Effector CD8-positive, alpha-beta T cell (primary cell): Measurements from ENCODE around the gene APOBEC2.

Experiments
- DNase-seq: peaks from one replicate; lab custom pipeline; 2025; lab: John Stamatoyannopoulos, UW

APOBEC2 gene

DNA sequence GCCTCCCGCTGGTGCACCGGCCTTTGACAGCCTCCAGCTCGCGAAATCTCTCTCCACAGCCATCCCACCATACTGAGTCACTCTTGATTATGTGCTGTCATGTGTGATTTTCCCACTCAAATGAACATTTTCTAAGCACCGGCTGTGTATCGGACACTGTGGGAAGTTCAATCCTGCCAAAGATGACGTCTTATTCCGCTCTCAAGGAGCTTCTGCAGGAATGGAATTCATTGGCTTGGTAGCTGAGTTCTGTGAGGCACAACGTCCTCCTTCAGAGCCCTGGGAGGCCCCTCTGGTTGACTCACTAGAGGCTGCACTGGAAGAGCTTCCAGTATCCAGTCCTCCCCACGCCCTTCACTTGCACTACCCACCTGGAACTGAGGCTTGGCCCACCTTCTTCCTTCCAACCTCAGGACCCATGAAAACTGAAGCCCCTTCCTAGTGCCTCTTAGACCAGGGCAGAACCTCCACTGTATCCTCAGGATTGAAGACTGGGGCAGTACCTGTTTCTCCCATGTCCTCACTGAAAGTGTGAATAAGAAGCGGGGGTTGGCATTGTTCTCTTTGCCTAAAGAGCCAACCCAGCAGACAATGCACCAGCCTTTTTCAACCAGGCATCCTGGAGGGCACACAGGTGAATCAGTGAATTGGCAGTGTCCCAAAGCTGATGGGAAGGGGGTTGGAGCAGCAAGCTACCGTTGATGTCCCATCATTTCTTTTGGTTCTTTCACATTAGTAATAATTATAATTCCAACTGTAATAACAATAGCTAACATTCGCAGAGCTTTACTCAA lies 15.7 kb upstream of the APOBEC2 start:
- no peak for DNase-seq

DNA sequence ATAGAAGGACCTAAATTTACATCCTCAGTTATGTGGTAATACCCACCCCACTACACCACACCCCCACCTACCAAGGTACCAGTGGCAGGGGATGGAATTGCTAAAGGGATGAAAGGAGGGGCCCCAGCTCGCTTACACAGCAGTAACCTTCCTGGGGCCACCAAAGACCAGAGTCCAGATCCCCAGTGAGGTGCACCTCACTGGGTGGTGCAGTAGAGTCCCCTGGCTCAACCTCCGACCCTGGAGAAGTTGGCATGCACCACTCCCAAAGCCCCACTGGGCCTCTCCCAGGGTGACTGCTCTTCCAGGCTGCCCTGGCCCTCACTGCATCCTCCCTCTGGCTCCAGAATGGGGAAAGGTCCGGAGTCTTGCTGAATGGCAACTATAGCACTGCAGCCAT lies 14.8 kb upstream of the APOBEC2 start:
- DNase-seq, result no peak

DNA sequence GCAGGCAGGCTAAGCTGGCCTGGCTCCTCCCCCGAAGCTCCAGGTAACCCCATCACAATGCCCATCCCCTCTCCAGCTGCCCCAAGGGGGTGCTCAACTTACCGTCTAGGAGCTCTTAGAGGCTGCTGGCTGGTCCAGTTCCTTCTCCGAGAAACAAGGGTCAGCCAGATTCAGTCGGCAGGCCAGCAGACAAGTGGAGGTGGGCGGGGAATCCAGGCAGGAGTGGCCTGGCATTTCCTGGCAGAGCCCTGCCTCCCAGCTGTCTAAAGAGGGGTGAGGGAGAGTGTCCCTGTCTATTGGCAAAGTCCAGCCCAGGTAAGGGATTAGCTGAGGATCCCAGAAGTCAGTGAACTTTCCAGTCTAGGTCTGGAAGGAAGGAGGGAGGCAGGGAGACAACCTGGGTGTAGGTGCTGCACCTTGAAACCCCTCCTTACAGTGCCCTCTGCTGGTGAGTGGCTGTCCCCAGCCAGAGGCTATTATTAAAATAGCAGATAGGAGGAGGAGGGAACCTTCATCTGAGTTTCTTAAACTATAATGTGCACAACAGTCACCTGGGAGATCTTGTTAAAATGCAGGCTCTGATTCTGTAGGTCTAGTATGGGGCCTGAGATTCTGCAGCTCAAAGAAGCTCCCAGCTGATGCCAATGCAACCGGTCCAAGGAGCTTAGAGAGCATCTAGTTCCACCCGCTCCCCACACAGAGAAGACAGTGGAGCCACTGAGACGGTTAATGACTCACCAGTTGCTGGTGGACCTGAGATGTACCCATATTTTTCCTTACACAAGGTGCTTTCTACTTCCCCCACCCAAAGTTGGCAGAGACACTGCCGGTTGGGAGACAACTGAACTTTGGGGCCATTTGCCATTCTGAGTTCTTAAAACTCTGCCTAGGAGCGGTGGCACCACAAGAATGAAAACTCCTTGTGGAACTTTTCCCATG lies 13.7 kb upstream of the APOBEC2 start, which contains the start of gene UNC5CL:
Gene UNC5CL (minus strand): TSS at position 162 of the 939 bp plus-strand sequence. CDS start 4,147 bp downstream, outside the sequence.
- DNase-seq, result peak; percentile 20

DNA sequence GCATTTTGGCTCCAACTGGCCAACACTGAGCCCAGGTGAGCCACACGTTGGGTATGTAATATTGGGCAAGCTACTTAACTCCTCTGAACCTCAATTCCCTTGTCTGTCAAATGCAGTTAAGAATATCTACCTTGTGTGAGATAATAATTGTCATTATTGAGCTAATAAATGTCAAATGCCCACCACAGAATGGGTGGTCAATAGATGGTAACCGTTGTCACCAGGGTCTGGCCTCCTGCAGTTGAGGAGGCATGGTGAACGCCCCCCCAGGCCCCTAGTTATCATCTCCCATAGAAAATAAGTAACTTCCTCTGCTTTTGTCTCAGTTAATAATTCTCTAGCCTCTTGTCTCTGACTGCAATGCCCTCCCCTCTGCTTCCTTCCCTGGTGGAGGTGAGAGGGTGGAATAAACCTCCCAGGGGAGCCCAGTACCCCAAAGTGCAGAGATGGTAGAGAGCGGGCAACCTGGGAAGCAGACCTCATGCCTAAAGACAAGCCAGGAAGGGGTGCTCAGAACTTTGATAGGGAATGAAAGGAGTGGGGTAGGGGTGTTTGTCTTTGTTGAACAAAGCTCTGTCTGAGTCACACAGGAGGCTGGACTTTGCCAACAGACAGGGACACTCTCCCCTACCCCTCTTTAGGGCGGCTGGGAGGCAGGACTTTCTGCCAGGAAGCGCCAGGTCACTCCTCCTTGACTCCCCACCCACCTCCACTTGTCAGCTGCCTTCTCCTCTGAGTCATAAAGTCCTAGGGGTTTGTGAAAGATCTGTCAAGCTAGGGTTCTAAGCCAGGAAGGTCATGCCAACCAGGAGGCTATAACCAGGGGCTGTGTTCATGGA lies 12.7 kb upstream of the APOBEC2 start:
- DNase-seq, result no peak

DNA sequence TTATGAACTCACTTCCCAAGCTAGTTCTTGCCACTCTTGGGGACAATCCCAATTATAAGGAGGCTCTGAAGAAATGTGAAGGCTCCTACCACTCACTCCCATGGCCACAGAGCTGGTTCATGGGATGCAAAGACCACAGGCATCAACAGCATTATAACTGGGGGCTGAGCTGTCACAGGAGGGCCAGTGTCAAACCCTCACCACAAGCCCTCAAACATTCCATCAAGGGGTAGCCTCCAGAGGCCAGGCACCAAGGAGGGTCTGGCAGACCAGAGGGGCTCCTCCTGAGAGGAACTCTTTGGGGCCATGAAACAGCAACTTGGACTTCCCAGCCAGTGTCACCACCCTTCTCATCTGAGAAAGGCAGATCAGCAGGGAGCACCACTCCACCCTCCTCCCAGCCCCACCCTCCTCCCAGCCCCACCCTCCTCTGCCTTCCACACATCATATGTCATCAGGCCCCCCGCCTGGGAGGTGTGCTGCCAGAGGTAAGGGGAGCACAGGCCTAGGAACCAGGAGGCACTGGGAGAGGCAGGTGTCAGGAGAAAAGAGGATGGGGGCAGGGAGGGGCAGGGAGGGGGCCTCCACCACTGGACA lies 12.0 kb upstream of the APOBEC2 start:
- DNase-seq, result no peak

DNA sequence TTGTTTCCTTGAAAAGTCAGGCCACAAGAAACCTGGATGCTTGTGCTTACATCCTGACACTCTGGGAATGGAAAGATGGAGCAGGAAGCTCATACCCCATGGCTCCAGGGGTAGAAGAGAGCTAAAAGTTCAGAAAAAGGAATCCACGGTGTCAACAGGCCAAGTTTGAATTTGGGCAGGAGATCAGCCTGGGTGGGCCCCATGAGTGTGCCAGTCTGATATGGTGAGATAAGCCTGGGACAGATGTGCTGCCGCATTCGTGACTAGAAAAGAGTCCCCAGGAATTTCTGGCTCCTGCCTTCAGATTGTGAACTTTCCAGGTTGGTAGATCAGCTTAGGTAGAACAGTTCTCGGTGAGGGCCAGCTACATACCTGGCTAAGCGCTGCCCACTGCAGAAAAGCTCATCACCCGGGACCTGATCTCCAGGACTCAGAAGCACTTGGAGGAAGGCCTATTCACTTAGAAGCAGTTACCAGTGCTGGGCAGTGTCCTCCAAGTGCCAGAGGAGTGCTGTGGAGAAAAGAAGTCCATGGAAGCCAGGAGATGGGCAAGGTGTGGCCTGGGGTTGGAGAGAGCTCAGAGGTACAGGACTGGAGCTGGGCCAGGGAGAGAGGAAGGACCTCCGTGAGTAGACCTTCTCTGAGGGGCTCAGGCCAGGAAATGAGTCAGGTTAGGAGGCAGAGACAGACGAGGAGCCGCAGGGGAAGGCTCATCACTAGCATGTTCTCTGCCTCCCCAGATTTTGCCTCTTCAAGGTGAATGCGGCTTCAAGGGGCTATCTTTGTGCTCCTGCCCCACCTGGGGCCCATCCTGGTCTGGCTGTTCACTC lies 10.6 kb upstream of the APOBEC2 start, which contains the start of gene TSPO2:
Gene TSPO2 (plus strand): TSS at position 242 of the 830 bp plus-strand sequence. CDS start 519 bp downstream, at position 761.
- no peak for DNase-seq

DNA sequence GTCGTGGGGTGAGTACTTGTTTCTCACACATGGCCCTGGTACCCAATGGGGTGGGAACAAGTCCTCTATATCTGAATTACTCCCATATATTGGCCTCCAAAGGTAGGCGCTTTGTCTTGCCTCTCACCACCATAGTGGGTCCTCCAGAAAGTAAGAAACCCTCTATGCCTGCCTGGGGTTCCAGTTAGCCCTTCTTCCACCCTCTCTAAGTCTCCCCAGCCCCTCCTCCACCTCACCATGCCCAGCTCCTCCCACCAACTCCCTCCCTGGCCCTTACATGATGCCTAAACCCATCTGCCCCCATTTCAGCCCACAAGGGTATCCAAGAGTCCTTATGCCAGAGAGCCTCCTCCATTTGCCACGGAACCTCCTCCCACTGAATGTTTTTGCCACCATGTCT lies 9.9 kb upstream of the APOBEC2 start:
- no peak for DNase-seq

DNA sequence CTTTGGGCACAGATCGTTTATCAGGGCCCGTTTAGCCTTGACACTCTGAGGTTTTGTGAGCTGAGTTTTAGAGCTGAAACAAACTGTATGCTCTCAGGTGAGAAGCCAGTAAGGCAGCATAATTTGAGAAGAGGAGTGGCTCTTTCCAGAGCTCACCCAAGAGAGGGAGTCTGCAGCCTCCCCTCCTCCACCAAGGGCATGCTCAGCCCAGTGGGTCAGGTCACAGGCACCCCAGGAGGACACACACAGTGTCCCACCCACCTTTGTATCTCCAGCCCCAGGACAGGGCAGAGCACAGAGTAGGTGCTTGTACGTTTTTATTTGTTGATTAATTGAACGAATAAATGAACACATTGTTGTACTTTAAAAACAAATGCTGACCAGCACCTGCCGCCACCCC lies 7.3 kb upstream of the APOBEC2 start:
- DNase-seq, result no peak

DNA sequence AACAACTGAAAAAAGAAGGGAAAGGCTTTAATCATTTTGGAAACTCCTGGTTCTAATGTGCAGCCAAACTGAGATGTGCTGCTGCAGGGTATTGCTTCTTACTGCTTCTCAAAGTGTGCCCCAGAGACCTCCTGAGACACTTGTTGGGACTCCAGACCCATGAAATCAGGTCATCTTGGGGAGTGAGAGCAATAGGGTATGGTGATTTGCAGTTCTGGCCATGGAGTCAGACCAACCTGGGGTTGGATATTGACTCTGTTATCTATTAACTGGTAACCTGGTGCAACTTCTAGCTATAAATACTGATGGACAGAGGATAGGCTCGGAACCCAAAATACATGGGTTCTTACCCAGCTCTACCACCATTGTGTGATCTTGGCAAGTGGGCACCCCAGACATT lies 6.9 kb upstream of the APOBEC2 start:
- DNase-seq, result no peak

DNA sequence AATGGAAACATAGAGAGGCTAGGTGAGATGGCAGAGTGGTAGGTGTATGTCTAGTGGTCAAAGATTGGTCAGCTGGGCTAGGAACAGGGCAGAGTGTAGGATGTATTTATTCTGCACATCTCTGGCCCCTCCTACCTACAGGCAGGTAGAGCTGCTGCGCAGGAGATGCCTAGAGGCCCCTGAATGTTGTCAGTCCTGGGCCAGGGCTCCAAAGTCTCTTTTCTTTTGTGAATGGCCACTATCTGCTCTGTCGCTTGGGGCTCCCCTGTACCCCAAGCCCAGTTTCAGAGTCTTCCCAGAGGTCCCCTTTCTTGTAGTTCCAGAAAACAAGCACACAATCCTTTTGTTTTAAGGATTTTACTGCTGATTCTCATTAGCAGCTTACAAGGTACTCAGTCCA lies 5.7 kb upstream of the APOBEC2 start:
- DNase-seq, result no peak

DNA sequence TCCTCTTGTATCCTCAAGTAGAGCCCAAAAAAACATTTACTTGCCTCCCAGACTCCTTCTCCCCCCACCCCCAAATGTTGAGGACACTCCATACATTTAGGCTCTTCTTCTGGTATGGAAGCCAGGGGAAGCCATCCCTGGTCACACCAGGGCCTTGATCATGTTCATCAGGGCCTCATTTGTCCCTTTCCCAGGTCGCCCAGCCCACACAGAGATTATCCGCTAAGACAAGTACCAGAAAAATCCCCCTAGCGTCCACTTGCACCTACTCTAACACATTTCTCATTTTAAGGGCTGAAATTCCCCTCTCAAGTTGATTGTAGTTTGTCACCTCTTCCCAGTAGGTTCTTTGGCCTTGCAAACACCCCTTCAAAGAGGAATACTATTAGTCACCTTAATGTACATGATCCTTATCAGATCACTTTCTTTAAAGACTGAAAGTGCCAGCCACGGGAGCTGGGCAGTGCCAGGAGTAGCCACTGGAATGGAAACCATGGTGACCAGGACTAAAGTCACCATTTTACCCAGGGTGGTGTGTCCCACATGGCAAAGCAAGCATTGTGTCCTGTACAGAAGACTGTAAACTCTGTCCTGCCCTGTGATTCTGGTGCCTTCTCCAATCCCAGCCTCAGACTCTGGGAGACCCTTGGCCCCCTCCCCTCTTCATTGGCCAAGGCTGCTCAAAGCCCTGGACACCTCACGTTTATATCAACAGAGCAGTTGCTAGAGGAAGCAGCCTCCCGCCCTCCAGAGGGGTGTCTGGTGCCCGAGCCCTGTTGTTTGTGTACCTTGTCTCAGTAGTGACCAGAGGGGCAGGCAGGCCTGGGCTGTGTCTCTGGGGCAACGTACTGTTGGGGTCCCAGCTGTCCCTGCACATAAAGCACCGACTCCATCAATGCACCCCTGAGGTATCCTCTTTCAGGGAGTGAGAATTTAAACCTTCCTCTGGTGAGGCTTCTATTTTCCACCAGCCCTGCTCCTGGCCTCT lies 5.0 kb upstream of the APOBEC2 start:
- no peak for DNase-seq

DNA sequence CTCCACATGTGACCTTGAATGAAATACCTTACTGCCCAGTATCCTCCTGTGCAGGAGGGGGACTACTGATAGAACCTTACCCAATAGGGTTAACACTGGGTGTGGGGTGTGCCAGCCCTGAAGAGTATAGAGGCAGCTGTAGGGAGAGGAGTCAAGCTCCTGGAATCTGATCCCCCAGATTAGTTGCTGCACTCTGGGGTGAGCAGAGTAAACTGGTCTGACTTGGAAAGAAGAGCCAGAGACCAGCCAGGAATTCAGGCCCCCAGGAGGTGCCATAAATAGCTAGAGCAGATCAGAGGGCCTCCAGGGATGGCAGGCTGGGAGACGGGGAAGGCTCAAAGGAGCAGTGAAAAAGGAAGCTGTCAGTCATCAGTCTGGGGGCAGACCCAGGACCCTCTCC lies 3.5 kb upstream of the APOBEC2 start:
- no peak for DNase-seq

DNA sequence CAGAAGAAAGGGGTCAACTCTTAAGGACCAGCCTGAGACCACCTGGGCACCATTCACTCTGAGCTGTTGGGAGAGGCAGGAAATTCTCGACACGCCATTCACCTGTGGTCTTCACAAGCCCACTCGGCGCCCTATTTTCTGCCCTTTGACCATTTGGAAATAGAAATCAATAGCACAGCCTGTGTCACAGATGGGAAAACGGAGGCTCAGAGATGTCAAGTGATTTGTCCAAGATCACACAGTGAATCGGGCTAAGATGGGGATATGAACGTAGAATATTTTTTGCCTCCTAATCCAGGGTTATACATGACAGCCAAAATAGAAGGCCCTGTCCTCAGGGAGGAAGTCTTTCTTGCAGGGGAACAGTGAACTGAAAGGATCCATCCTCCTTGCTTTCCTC lies 3.0 kb upstream of the APOBEC2 start:
- DNase-seq, result no peak

DNA sequence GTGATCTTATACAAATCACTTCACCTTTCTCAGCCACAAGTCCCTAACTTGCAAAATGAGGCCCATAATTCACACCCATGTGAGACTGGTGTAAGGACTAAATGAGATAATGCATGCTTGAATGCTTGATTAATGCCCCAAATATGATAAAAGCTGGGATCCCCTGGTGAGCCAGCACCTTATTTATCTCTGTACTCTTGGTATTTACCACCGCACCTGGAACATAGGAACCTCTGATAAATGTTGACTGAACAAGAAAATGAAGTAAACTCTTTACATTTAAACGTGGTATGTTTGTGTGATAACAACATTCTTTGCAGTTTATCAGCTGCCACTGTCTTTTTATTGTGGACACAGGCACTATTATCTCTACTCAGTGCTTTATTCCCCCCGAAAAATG lies 2.5 kb upstream of the APOBEC2 start:
- no peak for DNase-seq

DNA sequence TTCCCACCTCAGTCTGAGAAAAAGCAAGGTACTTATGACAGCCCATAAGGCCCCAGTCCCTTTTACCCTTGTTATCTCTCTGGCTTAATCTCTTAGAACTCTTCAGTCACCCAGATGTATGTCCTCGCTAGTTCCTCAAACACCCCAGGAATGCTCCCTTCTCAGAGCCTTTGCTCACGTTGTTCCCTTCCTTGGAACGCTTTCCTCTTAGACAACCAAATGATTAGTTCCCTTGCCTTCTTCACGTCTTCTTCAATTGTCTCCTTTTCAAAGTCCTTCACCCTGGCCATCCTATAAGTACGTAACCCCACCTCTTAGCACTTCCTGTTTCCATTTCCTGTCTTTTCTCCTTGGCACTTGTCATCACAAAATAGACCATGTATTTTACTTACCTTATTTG lies 1.1 kb upstream of the APOBEC2 start:
- no peak for DNase-seq

DNA sequence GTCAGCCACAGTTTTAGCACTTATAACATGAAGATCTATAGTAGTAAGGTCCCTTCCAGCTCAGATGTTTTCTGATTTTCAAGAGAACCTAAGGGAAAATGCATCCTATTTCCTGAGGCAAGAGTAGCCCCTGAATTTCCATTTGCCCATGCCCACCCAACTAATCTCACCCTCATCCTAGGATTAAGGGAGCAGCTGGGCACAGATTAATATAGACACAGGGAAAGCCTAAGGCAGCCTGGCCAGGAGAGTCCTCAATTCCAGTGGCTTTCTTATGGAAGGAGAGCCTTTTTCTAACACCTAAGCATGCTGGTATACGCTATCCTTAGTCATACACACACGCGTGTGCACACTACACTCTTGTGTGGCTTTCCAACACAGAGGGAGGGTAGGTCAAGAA lies 1.5 kb downstream of the APOBEC2 start:
- DNase-seq, result no peak

DNA sequence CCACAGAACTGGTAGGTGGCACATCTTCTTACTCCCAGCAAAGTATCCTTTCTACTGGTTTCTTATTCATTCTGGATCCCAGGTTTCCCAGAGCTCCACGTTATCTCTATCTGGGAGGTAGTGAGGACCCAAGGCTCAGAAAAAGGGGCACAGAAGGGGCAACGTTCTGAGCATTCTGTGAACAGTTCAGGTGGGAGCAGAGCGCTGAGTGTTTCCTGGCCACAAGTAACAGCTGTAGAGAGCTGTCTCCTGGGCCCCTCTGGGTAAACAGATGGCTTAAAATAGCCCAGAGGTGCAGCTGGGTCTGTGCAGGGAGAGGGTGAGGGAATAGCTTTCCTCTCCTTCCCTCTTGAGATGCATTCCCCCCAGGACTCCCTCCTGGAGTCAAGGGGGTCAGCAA lies 2.1 kb downstream of the APOBEC2 start:
- no peak for DNase-seq

DNA sequence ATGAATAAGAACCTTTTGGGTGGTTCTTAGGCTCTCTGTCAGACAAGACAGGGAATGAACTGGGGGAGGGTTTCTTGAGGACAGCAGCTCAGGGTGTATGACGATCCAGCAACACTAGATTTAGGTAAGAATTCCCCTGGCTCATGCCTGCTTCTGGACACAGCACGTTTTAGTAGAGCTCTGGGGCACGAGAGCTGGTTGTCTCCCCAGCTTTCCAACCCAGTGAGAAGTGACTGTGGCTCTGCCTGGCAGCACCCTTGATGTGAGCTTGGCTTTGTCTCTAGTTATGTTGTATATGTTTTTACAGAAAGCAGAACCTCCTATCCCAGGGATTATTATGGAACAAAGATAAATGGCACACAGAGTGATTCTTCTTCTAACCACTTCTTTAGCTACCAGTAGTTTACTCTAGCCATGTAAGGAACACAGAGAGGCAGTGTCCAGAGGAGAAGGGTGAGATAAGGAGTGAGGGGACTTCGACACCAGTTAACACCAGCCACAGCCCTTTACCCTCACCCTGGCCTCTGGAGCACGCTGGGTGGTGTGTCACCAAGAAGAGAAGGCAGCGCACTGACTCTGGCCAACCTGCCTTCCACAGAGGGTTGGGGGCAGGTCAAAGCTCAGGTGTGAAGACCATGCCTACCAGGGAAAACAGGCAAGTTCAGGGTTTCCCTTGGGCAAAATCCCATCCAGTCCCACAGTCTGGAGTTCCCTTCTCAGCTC lies 3.9 kb downstream of the APOBEC2 start:
- no peak for DNase-seq

DNA sequence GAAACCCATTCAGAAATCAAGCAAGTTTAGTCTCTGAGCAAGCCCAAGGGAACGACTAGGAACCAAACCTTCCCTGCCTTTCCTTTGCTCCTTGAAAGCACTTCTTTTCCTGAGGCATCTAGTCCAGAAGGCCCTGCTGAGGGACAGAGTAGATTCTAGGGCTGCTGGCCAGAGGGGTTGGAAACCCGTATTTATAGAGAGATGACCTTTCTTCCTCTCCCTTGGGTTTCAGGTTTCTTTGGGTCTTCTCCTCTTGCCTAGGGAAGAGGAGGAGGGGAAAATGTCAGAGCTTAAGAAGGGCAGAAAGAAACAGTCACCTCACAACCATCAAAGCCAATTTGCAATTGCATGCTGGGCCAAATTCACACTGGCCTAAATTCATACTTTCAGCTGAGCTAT lies 5.8 kb downstream of the APOBEC2 start:
- DNase-seq, result no peak
